ENCODE results near the gene CALML3. TPM values are rescaled to one million over a fixed set of nuclear protein-coding genes. Genes with fewer than 3 reads are reported as not detected.

Gene CALML3
- total and polyA plus RNA-seq, 8 donors = 0.46 to 64.6 TPM; not detected in 6

DNA sequence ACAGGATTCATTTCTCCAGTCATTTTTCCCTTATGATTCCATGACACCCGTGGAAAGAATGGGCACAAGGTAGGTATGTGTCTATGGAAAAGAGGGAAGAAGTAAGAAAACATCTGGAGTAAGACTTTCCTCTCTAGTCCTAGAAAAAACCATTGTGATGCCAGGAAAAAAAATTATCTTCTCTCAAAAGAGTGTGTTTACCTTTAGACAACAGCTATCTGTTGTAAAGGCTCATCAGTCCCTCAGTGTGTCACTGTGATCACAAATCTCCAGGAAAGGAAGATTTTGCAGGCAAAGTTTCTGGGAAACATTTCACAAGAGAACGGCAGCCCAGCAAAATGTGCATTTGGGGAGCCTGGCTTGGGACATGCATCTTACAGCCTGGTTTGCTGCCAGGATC lies 44.8 kb downstream of the CALML3 start:
- Histone ChIP-seq H3K27ac (no peak overlapping the region), H3K9me3 (no peaks in the 10 kb centered on the region), H3K4me3 (no peak overlapping the region), H3K36me3 (no peaks in the 10 kb centered on the region), H3K4me1 (peaks cover 0 to 3% (median 0%) of the 10 kb centered on the region in 4 donors), H3K27me3 (no peaks in the 10 kb centered on the region)
- no peak for TF ChIP-seq EP300 (IDR thresholded peaks at IDR 0.05)
- no peak for TF ChIP-seq POLR2AphosphoS5 (IDR thresholded peaks at IDR 0.05)
- TF ChIP-seq, protein P1, sequence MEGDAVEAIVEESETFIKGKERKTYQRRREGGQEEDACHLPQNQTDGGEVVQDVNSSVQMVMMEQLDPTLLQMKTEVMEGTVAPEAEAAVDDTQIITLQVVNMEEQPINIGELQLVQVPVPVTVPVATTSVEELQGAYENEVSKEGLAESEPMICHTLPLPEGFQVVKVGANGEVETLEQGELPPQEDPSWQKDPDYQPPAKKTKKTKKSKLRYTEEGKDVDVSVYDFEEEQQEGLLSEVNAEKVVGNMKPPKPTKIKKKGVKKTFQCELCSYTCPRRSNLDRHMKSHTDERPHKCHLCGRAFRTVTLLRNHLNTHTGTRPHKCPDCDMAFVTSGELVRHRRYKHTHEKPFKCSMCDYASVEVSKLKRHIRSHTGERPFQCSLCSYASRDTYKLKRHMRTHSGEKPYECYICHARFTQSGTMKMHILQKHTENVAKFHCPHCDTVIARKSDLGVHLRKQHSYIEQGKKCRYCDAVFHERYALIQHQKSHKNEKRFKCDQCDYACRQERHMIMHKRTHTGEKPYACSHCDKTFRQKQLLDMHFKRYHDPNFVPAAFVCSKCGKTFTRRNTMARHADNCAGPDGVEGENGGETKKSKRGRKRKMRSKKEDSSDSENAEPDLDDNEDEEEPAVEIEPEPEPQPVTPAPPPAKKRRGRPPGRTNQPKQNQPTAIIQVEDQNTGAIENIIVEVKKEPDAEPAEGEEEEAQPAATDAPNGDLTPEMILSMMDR (IDR thresholded peaks at IDR 0.05) = no peak
- no peak for TF ChIP-seq POLR2A (IDR thresholded peaks at IDR 0.05)
- 69 to 97% (median 82%) methylated on average over 2 of the region's 2 CpGs for WGBS, 5 donors
- intact Hi-C loops (cut with DNase I; ENCODE audit: low total_unique reads) = no loop called here
- no peak for DNase-seq

DNA sequence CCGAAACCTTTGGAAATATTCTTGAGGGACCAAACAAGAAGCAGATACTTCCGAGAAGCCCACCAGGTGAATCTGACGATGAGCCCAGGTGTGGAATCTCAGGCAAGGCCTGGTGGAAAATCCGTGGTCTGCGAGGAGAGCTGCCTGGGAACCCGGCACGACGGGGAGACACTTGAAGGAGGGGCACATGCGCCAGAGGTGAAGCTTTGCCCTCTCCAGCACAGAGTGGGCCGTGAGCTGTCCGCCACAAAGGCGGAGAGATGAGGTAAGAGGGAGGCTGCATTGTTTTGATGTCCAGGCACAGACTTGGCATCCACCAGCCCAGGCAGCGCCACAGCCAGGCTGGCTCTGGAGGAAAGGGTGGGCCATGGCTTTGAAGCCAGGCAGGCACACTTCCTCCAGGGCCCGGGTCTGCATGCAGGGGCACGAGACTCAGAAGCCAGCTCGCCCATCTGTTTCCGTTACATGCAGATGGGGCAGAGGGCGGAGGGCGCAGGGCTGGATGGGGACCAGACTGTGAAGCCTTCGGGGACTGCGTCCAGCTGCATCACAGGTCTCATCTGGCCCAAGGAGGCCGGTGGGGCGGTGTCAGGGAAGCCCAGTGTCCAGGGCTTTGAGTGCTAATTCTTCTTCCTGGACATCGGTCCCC lies 45.4 kb downstream of the CALML3 start:
- no peak for TF ChIP-seq POLR2A (IDR thresholded peaks at IDR 0.05)
- TF ChIP-seq EP300 (IDR thresholded peaks at IDR 0.05) = no peak
- no peak for TF ChIP-seq POLR2AphosphoS5 (IDR thresholded peaks at IDR 0.05)
- peaks cover 0 to 8% (median 0%) of the 10 kb centered on the region in 4 donors for H3K4me1 ChIP-seq
- 85 to 91% (median 87%) methylated on average over 11 to 24 of the region's 24 CpGs for WGBS, 5 donors
- H3K27ac ChIP-seq = no peak overlapping the region
- H3K27me3 ChIP-seq = no peaks in the 10 kb centered on the region
- intact Hi-C loops (cut with DNase I; ENCODE audit: low total_unique reads) = no loop called here
- no peak overlapping the region for H3K4me3 ChIP-seq
- H3K9me3 ChIP-seq = no peaks in the 10 kb centered on the region
- DNase-seq = no peak
- H3K36me3 ChIP-seq = no peaks in the 10 kb centered on the region

DNA sequence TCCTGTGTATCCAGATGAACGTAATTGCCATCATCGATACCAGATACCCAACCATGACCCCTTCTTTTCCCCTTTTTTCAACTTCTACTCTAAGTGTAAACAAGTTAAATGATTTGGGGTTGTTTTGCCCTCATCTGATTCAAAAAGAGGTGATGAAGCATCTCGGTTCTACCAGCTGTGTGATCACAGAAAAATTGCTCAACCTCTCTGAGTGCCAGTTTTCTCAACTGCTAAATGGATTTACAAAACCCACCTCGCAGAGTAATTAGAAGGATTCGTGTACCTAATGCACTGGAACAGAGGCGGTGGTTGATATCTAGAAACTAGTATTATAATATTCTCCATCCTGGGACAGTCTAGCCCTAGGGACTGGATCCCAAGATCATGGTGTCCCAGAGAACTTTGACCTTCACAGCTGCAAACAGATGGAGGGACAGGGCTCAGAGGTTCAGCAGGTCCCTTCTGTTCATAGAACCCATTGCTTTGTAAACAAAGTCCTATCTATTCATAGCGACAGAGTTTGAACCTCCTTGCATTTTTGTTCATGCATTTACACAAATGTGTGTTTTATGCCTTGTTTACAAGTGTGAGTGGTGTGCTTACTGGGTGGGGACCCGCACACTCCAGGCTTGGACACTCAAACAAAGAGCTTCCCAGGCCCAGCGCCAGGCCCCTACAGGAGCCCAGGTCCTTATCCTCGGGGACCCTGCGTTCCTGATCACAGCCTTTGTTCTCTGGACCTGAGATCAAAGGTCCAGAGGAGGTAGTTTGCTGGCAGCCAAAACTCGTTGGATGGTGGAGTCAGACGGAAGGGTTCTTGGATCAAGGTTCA lies 46.4 kb downstream of the CALML3 start:
- H3K27ac ChIP-seq = no peak overlapping the region
- intact Hi-C loops (cut with DNase I; ENCODE audit: low total_unique reads) = no loop called here

GRCh38 chr10:5571826-5572225 lies 47.1 kb downstream of the CALML3 start:
- Histone ChIP-seq H3K27ac (no peak overlapping the region), H3K4me3 (no peak overlapping the region), H3K4me1 (peaks cover 0 to 16% (median 2%) of the 10 kb centered on the region in 4 donors), H3K27me3 (no peaks in the 10 kb centered on the region), H3K36me3 (no peaks in the 10 kb centered on the region), H3K9me3 (no peaks in the 10 kb centered on the region)
- intact Hi-C loops (cut with DNase I; ENCODE audit: low total_unique reads) = no loop called here
- TF ChIP-seq EP300 (IDR thresholded peaks at IDR 0.05) (no peak), POLR2A (IDR thresholded peaks at IDR 0.05) (no peak), POLR2AphosphoS5 (IDR thresholded peaks at IDR 0.05) (no peak)
- TF ChIP-seq, protein P1 (IDR thresholded peaks at IDR 0.05) = no peak
- DNase-seq = no peak
- 88 to 96% (median 95%) methylated on average over 6 of the region's 6 CpGs for WGBS, 5 donors

More for the DNA sequence above, 46.4 kb downstream of the CALML3 start:
- no peak for DNase-seq
- H3K4me1 ChIP-seq = peaks cover 0 to 16% (median 2%) of the 10 kb centered on the region in 4 donors
- no peaks in the 10 kb centered on the region for H3K36me3 ChIP-seq
- 59 to 78% (median 65%) methylated on average over 12 to 13 of the region's 13 CpGs for WGBS, 5 donors
- H3K4me3 ChIP-seq = no peak overlapping the region
- H3K27me3 ChIP-seq = no peaks in the 10 kb centered on the region
- TF ChIP-seq POLR2AphosphoS5 (IDR thresholded peaks at IDR 0.05) (no peak), EP300 (IDR thresholded peaks at IDR 0.05) (no peak), POLR2A (IDR thresholded peaks at IDR 0.05) (no peak)
- TF ChIP-seq, protein P1 (IDR thresholded peaks at IDR 0.05) = no peak
- no peaks in the 10 kb centered on the region for H3K9me3 ChIP-seq

All from stomach (tissue), 9 donors.